Measurements from ENCODE around the gene CREB5.

- TF ChIP-seq SIN3A (IDR thresholded peaks at IDR 0.05; ENCODE audit: borderline replicate concordance, low read depth, low read length) = no peak
- no peak for TF ChIP-seq PHB2 (IDR thresholded peaks at IDR 0.05; ENCODE audit: partially characterized antibody)
Observed at GRCh38 chr7:28546067-28546466, 133.7 kb downstream of the CREB5 start.
